ENCODE measurements around the gene ADSS1.

ADSS1 gene

DNA sequence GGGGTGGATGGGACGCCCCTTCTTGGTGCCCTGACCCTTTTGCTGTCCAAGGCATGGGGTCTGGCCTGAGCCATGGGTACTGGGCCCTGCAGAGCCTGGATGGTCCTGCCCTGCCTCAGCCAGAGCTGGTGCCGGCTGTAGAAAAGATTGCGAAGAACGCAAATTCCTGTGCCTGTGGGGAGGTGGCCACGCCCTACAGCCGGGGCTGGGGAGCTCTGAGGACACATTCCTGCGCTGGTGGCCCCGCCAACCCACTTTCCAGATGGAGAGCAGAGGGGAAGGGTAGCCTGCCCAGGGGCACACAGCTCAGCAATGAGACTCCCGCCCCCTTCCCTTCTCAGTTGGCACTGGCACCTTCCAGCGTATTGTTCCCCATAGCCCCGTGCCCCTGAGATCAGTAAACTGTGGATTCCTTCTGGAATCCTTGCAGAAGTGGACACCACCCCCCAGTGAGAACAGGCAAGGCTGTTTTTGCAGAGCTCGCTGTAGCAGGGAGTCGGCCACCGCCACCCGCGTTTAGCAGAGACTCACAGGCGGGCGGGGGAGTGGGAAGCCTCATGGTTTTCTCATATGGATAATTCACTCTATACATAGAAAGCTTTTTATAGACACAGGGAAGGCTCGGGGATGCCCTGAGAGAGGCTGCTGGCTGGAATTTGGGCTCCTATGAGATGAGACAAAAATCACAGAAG lies 26.0 kb upstream of the ADSS1 start:
- no peak for DNase-seq
- in situ Hi-C loops (cut with MboI; ENCODE audit: low pct_unique_long_range_greater_than_20kb, low sequenced_read_pairs), result no loop called here

DNA sequence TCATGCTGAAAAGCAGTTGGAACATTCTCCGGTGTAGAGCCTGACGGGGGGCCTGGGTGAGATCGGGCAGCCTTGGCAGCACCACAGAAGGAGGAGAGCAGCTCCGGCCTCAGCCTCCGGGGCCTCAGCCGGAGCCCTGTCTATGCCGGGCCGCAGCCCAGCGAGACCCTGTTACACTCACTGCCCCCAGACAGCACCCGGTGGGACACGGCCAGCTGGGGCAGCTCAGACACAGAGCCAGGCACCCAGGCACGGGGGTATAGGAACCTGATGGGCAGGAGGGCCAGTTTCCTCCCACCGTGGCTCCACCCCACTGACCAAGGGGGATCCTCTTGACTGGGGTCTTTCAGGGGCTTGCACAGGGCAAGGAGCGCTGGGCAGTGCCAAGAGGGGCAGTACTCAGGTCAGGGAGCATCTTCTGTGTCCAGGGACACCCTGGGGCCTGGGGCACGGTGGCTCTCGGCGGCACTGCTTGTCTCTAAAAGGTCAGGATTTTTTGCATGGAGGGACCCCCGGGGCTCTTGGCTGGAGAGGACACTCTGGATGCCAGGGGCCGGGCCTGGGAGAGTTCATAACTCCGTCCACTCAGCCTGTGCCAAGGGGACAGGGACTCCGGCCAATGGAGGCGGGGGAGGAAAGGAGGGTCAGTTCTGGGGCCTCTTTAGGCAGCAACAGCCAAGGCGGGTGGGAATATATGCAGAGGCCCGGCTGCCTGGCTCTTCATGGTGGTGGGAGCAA lies 25.2 kb upstream of the ADSS1 start:
- no peak for DNase-seq
- in situ Hi-C loops (cut with MboI; ENCODE audit: low pct_unique_long_range_greater_than_20kb, low sequenced_read_pairs), result no loop called here

DNA sequence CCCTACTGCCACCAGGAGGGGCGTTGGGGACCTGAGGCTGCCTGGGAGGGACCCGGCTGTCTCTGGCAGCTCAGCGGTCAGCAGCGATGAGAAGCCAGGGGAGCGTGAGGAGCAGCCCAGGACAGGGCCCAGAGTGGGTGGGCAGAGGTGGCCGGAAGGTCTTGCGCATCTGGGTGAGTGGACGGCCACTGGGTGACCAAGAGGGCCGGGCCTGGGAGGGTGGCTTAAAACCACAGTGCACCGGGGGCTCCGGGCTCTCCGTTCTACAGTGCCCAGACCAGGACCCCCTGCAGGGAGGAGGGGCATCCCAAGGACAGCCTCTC lies 24.6 kb upstream of the ADSS1 start:
- in situ Hi-C loops (cut with MboI; ENCODE audit: low pct_unique_long_range_greater_than_20kb, low sequenced_read_pairs), result no loop called here
- DNase-seq, result no peak

DNA sequence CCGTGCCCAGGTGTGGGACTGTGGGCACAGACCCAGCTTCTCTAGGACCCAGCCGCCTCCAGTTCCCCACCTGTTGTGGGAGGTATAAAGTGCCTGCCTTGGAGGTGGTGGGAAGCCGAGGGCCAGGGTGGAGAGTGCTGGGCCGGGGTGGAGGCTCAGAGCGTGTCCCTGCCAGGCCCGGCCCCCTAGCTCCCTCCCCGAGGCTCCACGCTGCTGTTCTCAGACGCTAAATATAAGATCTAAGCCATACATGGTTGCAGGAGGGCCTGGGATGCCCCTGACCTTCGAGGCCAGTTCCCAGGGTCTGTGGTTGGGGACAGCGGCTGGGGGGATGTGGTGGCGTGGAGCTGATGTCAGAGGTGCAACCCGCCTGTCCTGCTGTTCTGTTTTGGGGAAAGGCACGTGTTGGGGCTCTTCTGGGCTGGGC lies 23.8 kb upstream of the ADSS1 start:
- no peak for DNase-seq
- in situ Hi-C loops (cut with MboI; ENCODE audit: low pct_unique_long_range_greater_than_20kb, low sequenced_read_pairs), result no loop called here

DNA sequence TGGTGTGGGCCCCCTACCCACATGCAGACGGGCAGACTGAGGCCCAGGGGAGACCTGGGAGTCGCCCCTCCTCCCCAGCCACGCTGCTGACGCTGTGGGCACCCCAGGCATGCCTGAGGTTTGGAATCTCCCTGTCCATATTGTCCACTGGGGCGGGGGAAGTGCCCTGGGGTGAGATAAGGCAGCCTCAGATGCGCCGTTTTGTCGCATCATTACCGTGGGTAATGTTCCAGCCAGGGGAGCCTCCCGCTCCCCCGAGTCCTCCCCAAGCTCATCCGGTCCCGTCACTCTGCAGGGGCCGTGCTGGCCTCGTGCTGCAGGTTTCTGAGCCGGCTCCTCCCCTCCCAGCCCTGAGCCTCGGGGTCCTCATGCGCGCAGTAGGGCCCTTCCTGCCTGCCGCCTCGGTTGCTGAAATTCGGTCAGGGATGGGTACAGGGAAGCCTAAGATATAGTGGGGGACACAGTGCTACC lies 23.2 kb upstream of the ADSS1 start:
- in situ Hi-C loops (cut with MboI; ENCODE audit: low pct_unique_long_range_greater_than_20kb, low sequenced_read_pairs), result no loop called here
- DNase-seq, result no peak

DNA sequence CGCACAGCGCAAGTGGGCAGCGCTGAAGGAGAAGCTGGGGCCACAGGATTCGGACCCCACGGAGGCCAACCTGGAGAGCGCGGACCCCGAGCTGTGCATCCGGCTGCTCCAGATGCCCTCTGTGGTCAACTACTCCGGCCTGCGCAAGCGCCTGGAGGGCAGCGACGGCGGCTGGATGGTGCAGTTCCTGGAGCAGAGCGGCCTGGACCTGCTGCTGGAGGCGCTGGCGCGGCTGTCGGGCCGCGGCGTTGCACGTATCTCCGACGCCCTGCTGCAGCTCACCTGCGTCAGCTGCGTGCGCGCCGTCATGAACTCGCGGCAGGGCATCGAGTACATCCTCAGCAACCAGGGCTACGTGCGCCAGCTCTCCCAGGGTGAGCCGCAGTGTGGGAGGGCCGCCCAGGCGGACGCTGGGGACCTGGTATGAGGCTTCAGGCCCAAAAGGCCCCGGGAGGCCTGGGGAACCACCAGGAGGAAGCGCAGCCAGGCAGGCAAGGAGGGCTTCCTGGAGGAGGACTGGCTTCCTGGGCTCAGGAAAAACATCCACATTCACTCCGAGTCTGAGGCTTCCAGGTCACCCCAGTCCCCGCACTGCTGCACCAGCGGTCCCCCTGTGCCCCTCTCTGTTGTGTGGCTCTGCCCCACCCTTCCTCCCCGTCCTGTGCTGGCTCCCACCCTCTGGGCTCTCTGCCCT lies 22.5 kb upstream of the ADSS1 start:
- DNase-seq, result no peak
- in situ Hi-C loops (cut with MboI; ENCODE audit: low pct_unique_long_range_greater_than_20kb, low sequenced_read_pairs), result no loop called here

DNA sequence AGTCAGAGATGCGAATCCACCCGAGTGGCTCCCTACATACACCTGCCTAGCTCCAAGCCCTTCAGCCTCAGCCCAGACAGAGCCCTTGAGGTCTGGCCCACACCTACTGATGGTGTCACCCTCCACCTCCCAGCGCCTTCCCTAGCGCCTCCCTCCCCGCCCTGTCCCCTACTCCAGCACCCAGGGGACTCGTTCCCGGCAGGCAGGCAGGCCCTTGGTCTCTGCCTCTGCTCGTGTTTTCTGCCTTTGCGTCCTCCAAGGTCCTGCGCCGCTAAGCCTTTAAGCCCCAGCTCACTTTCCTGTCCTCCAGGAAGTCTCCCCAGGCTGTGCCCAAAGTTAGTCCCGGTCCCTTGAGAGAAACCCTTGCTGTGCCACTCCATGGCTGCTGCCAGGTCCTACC lies 21.9 kb upstream of the ADSS1 start:
- in situ Hi-C loops (cut with MboI; ENCODE audit: low pct_unique_long_range_greater_than_20kb, low sequenced_read_pairs), result no loop called here
- DNase-seq, result no peak

DNA sequence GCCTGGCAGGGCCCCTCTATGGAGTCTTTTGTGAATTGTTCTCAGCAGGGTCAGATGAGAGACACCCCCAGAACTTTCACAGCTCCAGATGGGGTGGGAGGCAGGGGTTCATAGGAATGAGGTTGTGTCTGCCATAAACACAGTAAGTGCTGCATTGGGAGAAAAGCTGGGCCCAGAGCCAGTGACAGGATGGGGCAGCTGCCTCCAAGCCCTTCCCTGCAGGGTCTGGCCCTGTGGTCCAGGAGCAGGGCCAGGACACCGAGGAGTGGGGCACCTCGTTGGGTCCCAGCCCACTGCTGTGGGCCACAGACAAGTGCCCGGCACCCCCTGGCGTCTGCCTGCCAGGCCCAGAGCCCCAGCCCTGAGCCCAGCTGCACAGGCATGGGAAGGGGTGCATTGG lies 21.4 kb upstream of the ADSS1 start:
- in situ Hi-C loops (cut with MboI; ENCODE audit: low pct_unique_long_range_greater_than_20kb, low sequenced_read_pairs), result no loop called here
- DNase-seq, result no peak

DNA sequence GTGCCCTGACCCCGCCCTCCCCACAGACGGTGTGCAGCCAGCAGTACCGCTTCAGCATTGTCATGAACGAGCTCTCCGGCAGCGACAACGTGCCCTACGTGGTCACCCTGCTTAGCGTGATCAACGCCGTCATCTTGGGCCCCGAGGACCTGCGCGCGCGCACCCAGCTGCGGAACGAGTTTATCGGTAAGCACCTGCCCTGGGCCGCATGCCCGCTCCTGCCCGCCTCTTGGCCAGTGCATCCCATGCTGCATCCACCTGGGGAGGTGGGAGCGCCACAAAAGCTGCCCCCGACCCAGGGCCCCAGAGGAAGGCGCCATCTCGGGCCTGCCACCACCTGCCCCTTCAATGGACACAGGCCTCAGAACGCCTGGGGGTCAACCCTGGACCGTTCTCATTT lies 20.8 kb upstream of the ADSS1 start:
- DNase-seq, result no peak
- in situ Hi-C loops (cut with MboI; ENCODE audit: low pct_unique_long_range_greater_than_20kb, low sequenced_read_pairs), result no loop called here

DNA sequence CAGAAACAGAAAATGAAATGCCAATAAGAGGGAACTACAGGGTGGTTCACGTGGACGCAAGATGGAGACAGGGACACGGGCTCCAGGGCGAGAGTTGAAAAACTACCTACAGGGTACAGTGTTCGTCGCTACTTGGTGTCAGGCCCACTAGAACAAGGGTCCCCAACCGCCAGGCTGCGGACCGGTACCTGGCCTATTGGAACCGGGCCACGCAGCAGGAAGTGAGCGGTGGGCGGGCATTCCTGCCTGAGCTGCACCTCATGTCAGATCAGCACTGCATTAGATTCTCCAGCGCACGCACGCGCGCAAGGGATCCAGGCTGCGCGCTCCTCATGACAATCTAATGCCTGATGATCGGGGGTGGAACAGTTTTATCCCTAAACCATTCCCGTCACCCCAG lies 19.8 kb upstream of the ADSS1 start:
- in situ Hi-C loops (cut with MboI; ENCODE audit: low pct_unique_long_range_greater_than_20kb, low sequenced_read_pairs), result no loop called here

DNA sequence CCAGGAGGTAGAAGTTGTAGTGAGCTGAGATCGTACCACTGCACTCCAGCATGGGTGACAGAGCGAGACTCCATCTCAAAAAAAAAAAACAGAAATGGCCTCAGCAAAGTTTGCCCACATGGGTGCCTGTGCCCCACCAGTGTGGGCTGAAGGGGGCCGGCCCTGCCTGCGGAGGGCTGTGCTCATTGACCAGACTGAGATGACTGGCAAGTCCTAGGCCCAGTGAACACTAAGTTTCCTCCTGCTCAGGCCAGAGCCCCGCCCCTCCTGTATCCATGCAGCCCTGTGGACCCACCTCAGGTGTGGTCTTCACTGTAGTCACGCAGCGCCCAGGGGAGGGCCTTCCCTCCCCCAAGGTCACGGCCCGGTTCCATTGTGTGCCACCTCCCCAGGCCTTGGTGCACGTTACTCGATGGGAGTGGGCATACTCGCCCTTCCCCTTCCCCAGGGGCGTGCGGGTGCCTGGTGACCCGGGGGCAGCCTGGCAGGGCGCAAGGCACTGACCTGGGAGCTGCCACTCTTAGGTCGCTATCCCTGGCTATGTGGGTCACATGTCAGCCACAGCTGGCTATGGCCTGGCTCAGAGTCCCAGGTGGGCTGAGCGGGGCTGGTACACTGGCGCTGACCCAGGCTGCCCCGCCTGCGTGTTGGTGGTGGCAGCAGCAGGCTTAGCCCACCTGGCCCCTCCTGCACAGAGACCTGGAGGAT lies 18.5 kb upstream of the ADSS1 start:
- in situ Hi-C loops (cut with MboI; ENCODE audit: low pct_unique_long_range_greater_than_20kb, low sequenced_read_pairs), result no loop called here
- DNase-seq, result no peak

More for the DNA sequence above, 19.8 kb upstream of the ADSS1 start:
- no peak for DNase-seq

DNA sequence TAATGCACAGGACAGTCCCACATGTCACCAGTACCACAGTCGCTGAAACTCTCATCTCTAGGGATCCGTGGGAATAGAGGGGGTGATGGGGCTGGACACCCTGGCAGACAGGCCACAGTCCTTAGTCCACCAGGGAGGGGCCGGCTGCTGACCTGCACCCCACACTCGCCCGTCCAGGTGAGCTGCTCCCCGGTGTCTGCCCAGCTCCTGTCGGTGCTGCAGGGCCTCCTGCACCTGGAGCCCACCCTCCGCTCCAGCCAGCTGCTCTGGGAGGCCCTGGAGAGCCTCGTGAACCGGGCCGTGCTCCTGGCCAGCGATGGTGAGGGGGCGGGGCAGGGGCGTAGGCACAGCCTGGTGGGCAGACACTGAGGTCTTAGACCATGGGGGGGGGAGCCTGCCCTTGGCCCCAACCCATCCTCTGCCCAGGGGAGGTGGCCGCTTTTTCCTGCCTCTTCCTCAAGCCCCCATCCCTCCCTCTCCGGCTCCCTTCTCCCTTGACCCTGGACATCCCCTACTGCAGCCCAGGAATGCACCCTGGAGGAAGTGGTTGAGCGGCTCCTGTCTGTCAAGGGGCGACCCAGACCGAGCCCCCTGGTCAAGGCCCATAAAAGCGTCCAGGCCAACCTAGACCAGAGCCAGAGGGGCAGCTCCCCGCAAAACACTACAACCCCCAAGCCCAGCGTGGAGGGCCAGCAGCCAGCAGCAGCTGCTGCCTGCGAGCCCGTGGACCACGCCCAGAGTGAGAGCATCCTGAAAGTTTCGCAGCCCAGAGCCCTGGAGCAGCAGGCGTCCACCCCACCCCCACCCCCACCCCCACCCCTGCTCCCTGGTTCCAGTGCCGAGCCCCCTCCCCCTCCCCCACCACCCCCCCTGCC lies 17.1 kb upstream of the ADSS1 start:
- in situ Hi-C loops (cut with MboI; ENCODE audit: low pct_unique_long_range_greater_than_20kb, low sequenced_read_pairs), result no loop called here

DNA sequence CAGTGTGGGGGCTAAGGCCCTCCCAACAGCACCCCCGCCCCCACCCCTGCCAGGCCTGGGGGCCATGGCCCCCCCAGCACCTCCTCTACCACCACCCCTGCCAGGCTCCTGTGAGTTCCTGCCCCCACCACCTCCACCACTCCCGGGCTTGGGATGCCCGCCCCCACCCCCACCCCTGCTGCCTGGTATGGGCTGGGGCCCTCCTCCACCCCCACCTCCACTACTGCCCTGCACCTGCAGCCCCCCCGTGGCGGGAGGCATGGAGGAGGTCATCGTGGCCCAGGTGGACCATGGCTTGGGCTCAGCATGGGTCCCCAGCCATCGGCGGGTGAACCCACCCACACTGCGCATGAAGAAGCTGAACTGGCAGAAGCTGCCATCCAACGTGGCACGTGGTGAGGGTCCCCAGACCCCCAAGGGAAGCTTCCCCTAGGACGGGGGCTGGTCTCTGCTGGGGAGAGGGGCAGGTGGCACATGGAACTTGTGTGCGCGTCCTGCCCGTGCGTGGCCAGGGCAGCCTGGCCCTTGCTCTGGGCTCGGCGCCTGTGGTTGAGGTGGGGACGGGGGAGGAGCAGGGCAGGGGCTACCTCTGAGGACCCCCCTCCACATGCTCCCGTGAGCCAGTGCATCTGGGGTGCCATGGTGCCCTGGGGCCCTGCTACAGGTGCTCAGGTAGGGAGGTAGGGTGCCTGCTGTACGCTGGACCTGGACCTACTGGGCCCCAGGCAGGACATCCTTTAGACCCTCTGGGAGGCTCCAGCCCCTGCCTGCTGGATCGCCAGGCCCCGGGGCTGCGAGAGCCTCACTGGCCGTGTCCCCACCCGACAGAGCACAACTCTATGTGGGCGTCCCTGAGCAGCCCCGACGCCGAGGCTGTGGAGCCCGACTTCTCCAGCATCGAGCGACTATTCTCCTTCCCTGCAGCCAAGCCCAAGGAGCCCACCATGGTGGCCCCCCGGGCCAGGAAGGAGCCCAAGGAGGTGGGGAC lies 16.1 kb upstream of the ADSS1 start:
- in situ Hi-C loops (cut with MboI; ENCODE audit: low pct_unique_long_range_greater_than_20kb, low sequenced_read_pairs), result no loop called here
- DNase-seq, result no peak

More for the DNA sequence above, 17.1 kb upstream of the ADSS1 start:
- DNase-seq, result no peak

DNA sequence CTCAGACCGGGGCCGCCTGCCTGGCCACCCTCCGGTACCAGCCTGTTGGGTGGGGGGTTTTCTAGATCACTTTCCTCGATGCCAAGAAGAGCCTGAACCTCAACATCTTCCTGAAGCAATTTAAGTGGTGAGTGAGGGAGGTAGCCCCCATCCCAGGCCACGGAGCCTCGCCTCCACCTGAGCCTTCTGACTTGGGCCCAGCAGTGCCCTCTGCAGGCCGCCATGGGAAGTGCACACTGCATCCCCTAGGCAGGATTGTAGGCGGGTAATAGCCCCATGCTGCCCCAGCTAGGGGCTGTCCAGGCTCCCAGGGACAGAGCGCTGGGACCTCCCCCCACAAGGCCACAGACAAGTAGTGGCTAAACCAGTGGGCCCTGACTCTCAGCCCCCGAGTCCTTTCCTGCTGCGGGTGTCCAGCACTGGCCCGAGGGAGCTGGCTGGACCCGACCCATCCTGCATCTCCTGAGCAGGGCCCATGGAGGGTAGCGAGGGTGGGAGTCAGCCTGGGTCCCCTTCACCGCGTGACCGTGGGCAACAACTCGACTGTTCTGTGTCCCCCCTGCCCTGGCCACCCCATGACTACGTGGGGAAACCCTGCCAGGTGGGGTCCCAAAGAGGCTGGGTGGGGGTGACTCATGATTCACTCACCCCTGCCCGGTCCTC lies 15.3 kb upstream of the ADSS1 start:
- DNase-seq, result peak; percentile 74
- in situ Hi-C loops (cut with MboI; ENCODE audit: low pct_unique_long_range_greater_than_20kb, low sequenced_read_pairs), result no loop called here

DNA sequence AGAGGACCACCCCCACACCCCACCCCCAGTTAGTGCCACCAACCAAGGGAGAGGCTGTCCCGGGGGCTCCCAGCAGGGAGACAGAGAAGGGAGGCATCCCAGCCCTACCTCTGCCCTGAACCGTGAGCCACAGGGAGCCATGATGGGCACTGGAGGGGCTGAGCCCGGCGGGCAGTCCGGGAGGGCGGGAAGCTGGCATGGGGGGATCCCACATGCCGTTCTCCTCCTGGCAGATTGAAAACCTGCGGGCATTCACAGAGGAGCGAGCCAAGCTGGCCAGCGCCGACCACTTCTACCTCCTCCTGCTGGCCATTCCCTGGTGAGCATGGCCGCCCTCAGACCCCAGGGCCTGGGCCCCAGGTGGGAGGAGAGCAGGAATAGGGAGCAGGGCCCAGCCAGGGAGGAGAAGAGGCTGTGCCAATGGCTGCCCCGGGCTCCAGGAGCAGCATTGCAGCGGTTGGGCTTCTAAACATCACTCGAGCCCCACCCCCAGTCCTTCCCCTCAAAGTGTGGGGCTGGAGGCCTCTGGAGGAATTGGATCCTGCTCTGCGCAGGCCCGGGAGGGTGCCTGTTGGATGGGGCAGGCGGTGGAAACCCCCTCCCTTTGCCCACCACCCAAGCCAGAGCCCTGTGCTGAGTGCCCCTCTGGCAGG lies 14.5 kb upstream of the ADSS1 start:
- DNase-seq, result no peak
- in situ Hi-C loops (cut with MboI; ENCODE audit: low pct_unique_long_range_greater_than_20kb, low sequenced_read_pairs), result no loop called here

DNA sequence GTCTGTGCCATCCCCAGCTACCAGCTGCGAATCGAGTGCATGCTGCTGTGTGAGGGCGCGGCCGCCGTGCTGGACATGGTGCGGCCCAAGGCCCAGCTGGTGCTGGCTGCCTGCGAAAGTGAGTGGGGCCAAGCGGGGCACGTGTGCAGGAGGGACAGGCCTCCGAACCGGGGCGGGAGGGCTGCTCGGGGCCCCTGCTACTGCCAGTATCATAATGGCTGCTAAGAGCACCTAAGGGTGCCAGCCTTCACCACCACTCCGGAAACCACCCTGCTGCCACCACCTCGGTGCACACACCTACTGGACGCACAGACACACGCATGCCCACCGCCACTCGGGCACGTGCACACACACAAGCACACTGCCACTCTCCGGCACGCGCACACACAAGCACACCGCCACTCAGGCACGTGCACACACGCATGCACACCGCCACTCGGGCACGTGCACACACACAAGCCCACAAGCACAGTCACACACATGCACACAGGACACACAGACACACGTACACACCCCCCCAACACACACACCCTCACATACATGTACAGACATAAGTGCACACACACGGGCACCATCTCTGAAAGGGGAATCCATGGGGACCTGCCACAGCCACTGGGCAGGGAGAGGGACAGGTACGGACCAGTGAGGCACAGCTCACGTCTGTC lies 13.8 kb upstream of the ADSS1 start:
- in situ Hi-C loops (cut with MboI; ENCODE audit: low pct_unique_long_range_greater_than_20kb, low sequenced_read_pairs), result no loop called here
- DNase-seq, result no peak
